K562 (cell line): Measurements from ENCODE around the gene HNRNPA2B1. TPM values are rescaled to one million over a fixed set of nuclear protein-coding genes. Genes with fewer than 3 reads are reported as not detected.

Source experiments
- ASH1L ChIP-seq: fragments of 450-650 bp; IDR thresholded peaks from 2 replicates; pipeline ENCODE4 v1.6.1; 2018; ENCODE audit warnings: borderline replicate concordance, mild to moderate bottlenecking, low read depth; ENCODE audit not compliant: partially characterized antibody
- ATF3 ChIP-seq, 2 experiments: fragments of 450-650 bp in 1 of 2; sonication (generic) in 1 of 2; formaldehyde crosslinking in 1 of 2; IDR thresholded peaks in 1 of 2; conservative IDR thresholded peaks in 1 of 2; 2 replicates each; pipeline versions ENCODE4 v1.6.1 to v1.8.1; 2016 to 2023; ENCODE audit warnings: mild to moderate bottlenecking in 2 of 2, moderate library complexity in 2 of 2, inconsistent platforms in 1 of 2, missing genetic modification reagents in 1 of 2
- BRD9 ChIP-seq: fragments of 450-650 bp; IDR thresholded peaks from 2 replicates; pipeline ENCODE4 v1.6.1; 2018; ENCODE audit warnings: low read depth; ENCODE audit not compliant: partially characterized antibody
- CBFA2T3 ChIP-seq: fragments of 450-650 bp; IDR thresholded peaks from 2 replicates; pipeline ENCODE4 v1.6.1; 2017
- CBX3 ChIP-seq, 2 experiments: IDR thresholded peaks; 1 replicate in 1 of 2; 2 replicates in 1 of 2; pipeline ENCODE4 v1.6.1; 2012; ENCODE audit warnings: inconsistent platforms in 2 of 2, low read length in 2 of 2, borderline replicate concordance in 1 of 2, control low read depth in 1 of 2
- CREB3L1 ChIP-seq: fragments of 450-650 bp; IDR thresholded peaks from 2 replicates; pipeline ENCODE4 v1.6.1; 2014; ENCODE audit warnings: low read depth, mild to moderate bottlenecking, moderate library complexity, borderline replicate concordance
- KDM4B ChIP-seq, 2 experiments: fragments of 450-650 bp in 1 of 2; sonication (generic) in 1 of 2; IDR thresholded peaks; 2 replicates each; pipeline ENCODE4 v1.6.1; 2016 to 2017; ENCODE audit warnings: borderline replicate concordance in 2 of 2, antibody characterized with exemption in 1 of 2, low read depth in 1 of 2, mild to moderate bottlenecking in 1 of 2
- MECOM ChIP-seq: fragments of 250-450 bp; sonication (Bioruptor Pico); IDR thresholded peaks from 2 replicates; pipeline ENCODE4 v1.8.0; 2022; ENCODE audit warnings: inconsistent platforms
- MXD1 ChIP-seq: fragments of 250-450 bp; sonication (Bioruptor Pico); IDR thresholded peaks from 2 replicates; pipeline ENCODE4 v1.8.0; 2021; ENCODE audit warnings: borderline replicate concordance, mild to moderate bottlenecking, moderate library complexity; ENCODE audit not compliant: poor library complexity, severe bottlenecking
- NR0B1 ChIP-seq: fragments of 450-650 bp; IDR thresholded peaks from one replicate; pipeline ENCODE4 v1.6.1; 2018; ENCODE audit warnings: mild to moderate bottlenecking, moderate library complexity; ENCODE audit not compliant: partially characterized antibody
- ZHX1 ChIP-seq: fragments of 150-350 bp; conservative IDR thresholded peaks from 2 replicates; pipeline ENCODE4 v1.6.1; 2014; ENCODE audit warnings: low read length
- ZNF184 ChIP-seq: sonication (generic); formaldehyde crosslinking; IDR thresholded peaks from 2 replicates; pipeline ENCODE4 v1.5.0; 2020; ENCODE audit warnings: missing genetic modification reagents
- ZNF347 ChIP-seq: fragments of 450-650 bp; formaldehyde crosslinking; IDR thresholded peaks from 2 replicates; pipeline ENCODE4 v1.4.0; 2020; ENCODE audit warnings: low read depth, mild to moderate bottlenecking, moderate library complexity
- polyA plus RNA-seq, 8 experiments: library from polyadenylated mRNA; depleted of rRNA in 4 of 8; stranded (reverse) in 5 of 8; unstranded in 3 of 8; fragments of >200 nt; fragmentation: Nextera tagmentation in 2 of 8; fragmentation: Illumina TruSeq in 1 of 8; extraction: Ambion mirVana in 2 of 8; extraction: Trizol in 1 of 8; gene quantifications; 2 replicates each; pipeline versions ENCODE4 v1.2.1 to v1.2.3, GENCODE V29; 2011 to 2014; ENCODE audit warnings: inconsistent platforms in 1 of 8, missing spikeins in 1 of 8
- total RNA-seq, 7 experiments: library from RNA; depleted of rRNA in 6 of 7; stranded (reverse); fragments of >200 nt in 6 of 7; fragmentation: Illumina TruSeq in 2 of 7; extraction: Trizol in 2 of 7; gene quantifications; 2 replicates each; pipeline versions ENCODE4 v1.2.1 to v1.2.3, GENCODE V29; 2011 to 2021; ENCODE audit warnings: low replicate concordance in 1 of 7

The HNRNPA2B1 gene
- total and polyA plus RNA-seq, 9 of the 15 experiments (the other 6 are each of a cell fraction or from before 2014, with no cell fraction given), result 630 to 1,989 (median 865) TPM

- TF ChIP-seq ZHX1, result no peak
- no peak for TF ChIP-seq ASH1L
- TF ChIP-seq NR0B1, result no peak
- TF ChIP-seq KDM4B (IDR thresholded peaks at IDR 0.05; ENCODE audit: borderline replicate concordance in 2 of 2, low read depth in 1 of 2), result no peak
- TF ChIP-seq MXD1 (CRISPR knock-in tag), result no peak
- no peak for TF ChIP-seq CBX3 (IDR thresholded peaks at IDR 0.05; ENCODE audit: borderline replicate concordance in 1 of 2, low read length in 2 of 2)
- no peak for TF ChIP-seq BRD9
- no peak for TF ChIP-seq ZNF347 (CRISPR knock-in tag)
- no peak for TF ChIP-seq CREB3L1
- TF ChIP-seq CBFA2T3, result no peak
- no peak for TF ChIP-seq MECOM (CRISPR knock-in tag)
- no peak for TF ChIP-seq ZNF184
- TF ChIP-seq ATF3 (IDR thresholded peaks at IDR 0.05), result no peak
- no peak for TF ChIP-seq ATF3 (CRISPR knock-in tag; conservative IDR thresholded peaks at IDR 0.05)
- TF ChIP-seq, all 486 proteins: peak for 0
Measured at GRCh38 chr7:26216049-26216448, 15.5 kb upstream of the HNRNPA2B1 start (continued).
